SU-DHL-6 (cell line): ENCODE data around the gene SYF2.

Experiments used
- EZH2phosphoT487 ChIP-seq: fragments of 200-600 bp; sonication (generic), shearing (Covaris generic); conservative IDR thresholded peaks from 2 replicates; pipeline ENCODE4 v1.6.1; 2018; ENCODE audit warnings: mild to moderate bottlenecking, antibody characterized with exemption, low read length, moderate library complexity, mixed read lengths
- TF ChIP-seq, protein P1 (sequence below): fragments of 200-600 bp; sonication (generic); IDR thresholded peaks from one replicate; pipeline ENCODE4 v1.5.1; 2017; ENCODE audit warnings: antibody characterized with exemption, mild to moderate bottlenecking, low read length, moderate library complexity; ENCODE audit not compliant: insufficient read depth, poor library complexity, severe bottlenecking

DNA sequence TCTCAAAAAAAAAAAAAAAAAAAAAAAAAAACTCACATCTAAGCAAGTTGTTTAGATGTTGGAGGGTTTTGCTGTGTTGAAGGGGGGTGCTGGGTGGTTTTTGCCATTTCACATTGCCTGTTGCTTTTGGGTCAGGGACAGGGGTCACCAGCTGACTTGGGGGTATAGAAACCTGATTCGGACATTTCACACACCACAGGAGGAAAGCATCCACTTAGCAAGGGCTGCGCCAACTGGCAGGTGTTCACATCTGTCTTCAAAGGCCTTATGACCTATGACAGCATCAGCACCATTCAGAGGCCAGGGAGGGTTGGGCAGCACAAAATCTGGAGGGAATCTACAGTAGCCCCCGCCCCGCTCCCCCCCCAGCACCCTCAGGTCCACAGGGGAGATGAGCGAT, 45.2 kb downstream of the SYF2 start:
- TF ChIP-seq, protein P1, sequence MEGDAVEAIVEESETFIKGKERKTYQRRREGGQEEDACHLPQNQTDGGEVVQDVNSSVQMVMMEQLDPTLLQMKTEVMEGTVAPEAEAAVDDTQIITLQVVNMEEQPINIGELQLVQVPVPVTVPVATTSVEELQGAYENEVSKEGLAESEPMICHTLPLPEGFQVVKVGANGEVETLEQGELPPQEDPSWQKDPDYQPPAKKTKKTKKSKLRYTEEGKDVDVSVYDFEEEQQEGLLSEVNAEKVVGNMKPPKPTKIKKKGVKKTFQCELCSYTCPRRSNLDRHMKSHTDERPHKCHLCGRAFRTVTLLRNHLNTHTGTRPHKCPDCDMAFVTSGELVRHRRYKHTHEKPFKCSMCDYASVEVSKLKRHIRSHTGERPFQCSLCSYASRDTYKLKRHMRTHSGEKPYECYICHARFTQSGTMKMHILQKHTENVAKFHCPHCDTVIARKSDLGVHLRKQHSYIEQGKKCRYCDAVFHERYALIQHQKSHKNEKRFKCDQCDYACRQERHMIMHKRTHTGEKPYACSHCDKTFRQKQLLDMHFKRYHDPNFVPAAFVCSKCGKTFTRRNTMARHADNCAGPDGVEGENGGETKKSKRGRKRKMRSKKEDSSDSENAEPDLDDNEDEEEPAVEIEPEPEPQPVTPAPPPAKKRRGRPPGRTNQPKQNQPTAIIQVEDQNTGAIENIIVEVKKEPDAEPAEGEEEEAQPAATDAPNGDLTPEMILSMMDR = no peak
- TF ChIP-seq EZH2phosphoT487 = no peak
